Cardiac septum (tissue), 1 donor: ENCODE results near the gene RNGTT. TPM values are rescaled to one million over a fixed set of nuclear protein-coding genes. Genes with fewer than 3 reads are reported as not detected.

Source experiments
- total RNA-seq: library from RNA; stranded (reverse); fragmentation: NEBNext Ultra II Directional; extraction: Animal tissue kit (Norgen Biotek cat#: 25700); gene quantifications from one replicate; pipeline ENCODE4 v1.2.1, GENCODE V29; 2021
- donor health status: DM: no; HTN: no; CAD: no.

RNGTT gene
- total RNA-seq, 1 donor from 2014 or later = 7.9 TPM

Other genes with a start within 250 kb of the RNGTT start
- 211 TPM for gene PNRC1, start 117.1 kb upstream of the RNGTT start, total RNA-seq
- gene SRSF12, start 154.5 kb upstream of the RNGTT start, total RNA-seq = 0.40 TPM
- 13.0 TPM for gene PM20D2, start 182.4 kb upstream of the RNGTT start, total RNA-seq